HEK293T (cell line): Measurements from ENCODE around the gene CGB3.
A peak's percentile ranks its signal among the peaks of the same experiment; 100 is the strongest.

ENCODE experiments used
- CTCF ChIA-PET: fragments of 350-600 bp; formaldehyde crosslinking; extraction: SDS; loops from one replicate; lab custom pipeline; 2021; ENCODE audit warnings: antibody characterized with exemption, inconsistent platforms; lab: Yijun Ruan, JAX
- POLR2A ChIA-PET: fragments of 350-600 bp; formaldehyde crosslinking; extraction: SDS; loops from one replicate; lab custom pipeline; 2020; ENCODE audit warnings: antibody characterized with exemption, inconsistent platforms; lab: Yijun Ruan, JAX
- DNase-seq: peaks from one replicate; pipeline ENCODE4 v3.0.0; 2012; ENCODE audit warnings: mixed read lengths; ENCODE audit errors: extremely low spot score
- ARNT ChIP-seq: fragments of 450-650 bp; IDR thresholded peaks from 2 replicates; pipeline ENCODE4 v1.6.1; 2017; ENCODE audit warnings: mild to moderate bottlenecking
- BHLHE40 ChIP-seq: fragments of 450-650 bp; IDR thresholded peaks from 2 replicates; pipeline ENCODE4 v1.6.1; 2016; ENCODE audit warnings: mild to moderate bottlenecking, moderate library complexity, borderline replicate concordance
- CTBP1 ChIP-seq: fragments of 450-650 bp; IDR thresholded peaks from 2 replicates; pipeline ENCODE4 v1.6.1; 2016; ENCODE audit warnings: borderline replicate concordance
- ELF4 ChIP-seq: fragments of 450-650 bp; IDR thresholded peaks from 2 replicates; pipeline ENCODE4 v1.6.1; 2017; ENCODE audit warnings: antibody characterized with exemption
- FOXA1 ChIP-seq: fragments of 450-650 bp; IDR thresholded peaks from 2 replicates; pipeline ENCODE4 v1.6.1; 2016; ENCODE audit warnings: mild to moderate bottlenecking
- FOXK2 ChIP-seq: fragments of 450-650 bp; IDR thresholded peaks from 2 replicates; pipeline ENCODE4 v1.6.1; 2016; ENCODE audit warnings: mild to moderate bottlenecking
- FOXM1 ChIP-seq: fragments of 450-650 bp; IDR thresholded peaks from 2 replicates; pipeline ENCODE4 v1.6.1; 2017; ENCODE audit warnings: mild to moderate bottlenecking, borderline replicate concordance
- HDGF ChIP-seq: fragments of 450-650 bp; IDR thresholded peaks from 2 replicates; pipeline ENCODE4 v1.6.1; 2017; ENCODE audit warnings: antibody characterized with exemption, borderline replicate concordance
- L3MBTL2 ChIP-seq: fragments of 450-650 bp; conservative IDR thresholded peaks from 2 replicates; pipeline ENCODE4 v1.6.1; 2016; ENCODE audit warnings: mild to moderate bottlenecking
- NFRKB ChIP-seq: fragments of 450-650 bp; IDR thresholded peaks from 2 replicates; pipeline ENCODE4 v1.6.1; 2016; ENCODE audit warnings: mild to moderate bottlenecking, moderate library complexity
- SP1 ChIP-seq: fragments of 450-650 bp; IDR thresholded peaks from 2 replicates; pipeline ENCODE4 v1.6.1; 2017
- SUZ12 ChIP-seq: fragments of 450-650 bp; IDR thresholded peaks from 2 replicates; pipeline ENCODE4 v1.6.1; 2016; ENCODE audit warnings: mild to moderate bottlenecking
- TARDBP ChIP-seq: fragments of 450-650 bp; IDR thresholded peaks from 2 replicates; pipeline ENCODE4 v1.6.1; 2016
- ZNF384 ChIP-seq: fragments of 450-650 bp; IDR thresholded peaks from 2 replicates; pipeline ENCODE4 v1.6.1; 2016
- TF ChIP-seq, protein P1 (sequence below): fragments of 450-650 bp; IDR thresholded peaks from 2 replicates; pipeline ENCODE4 v1.6.1; 2016

CGB3 gene

DNA sequence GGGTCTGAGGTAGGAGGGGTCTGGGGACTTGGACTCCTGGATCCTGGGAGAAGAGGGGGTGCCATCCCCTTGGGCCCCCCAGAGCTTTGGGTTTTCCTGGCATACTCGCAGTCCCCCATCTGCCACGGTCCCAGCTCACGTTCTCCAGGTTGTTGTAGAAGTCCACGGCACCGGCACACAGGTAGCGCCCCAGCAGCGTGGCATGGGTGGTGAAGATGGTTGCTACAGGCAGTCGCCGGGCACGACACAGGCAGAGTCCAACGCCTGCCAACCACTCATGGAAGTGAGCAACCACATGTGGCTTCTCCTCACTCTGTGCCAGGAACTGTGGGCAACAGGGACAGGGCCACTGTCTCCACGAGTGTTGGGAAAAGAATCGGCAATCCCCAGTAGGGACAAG is 38.4 kb downstream of the CGB3 start:
- CTCF ChIA-PET = no interaction called here
- DNase-seq = no peak
- POLR2A ChIA-PET = no interaction called here
- TF ChIP-seq FOXA1 = no peak
- TF ChIP-seq BHLHE40 = no peak
- TF ChIP-seq FOXM1 = no peak
- no peak for TF ChIP-seq ZNF384
- TF ChIP-seq SUZ12 = no peak
- no peak for TF ChIP-seq FOXK2
- no peak for TF ChIP-seq ARNT
- TF ChIP-seq SP1 = no peak
- no peak for TF ChIP-seq CTBP1

DNA sequence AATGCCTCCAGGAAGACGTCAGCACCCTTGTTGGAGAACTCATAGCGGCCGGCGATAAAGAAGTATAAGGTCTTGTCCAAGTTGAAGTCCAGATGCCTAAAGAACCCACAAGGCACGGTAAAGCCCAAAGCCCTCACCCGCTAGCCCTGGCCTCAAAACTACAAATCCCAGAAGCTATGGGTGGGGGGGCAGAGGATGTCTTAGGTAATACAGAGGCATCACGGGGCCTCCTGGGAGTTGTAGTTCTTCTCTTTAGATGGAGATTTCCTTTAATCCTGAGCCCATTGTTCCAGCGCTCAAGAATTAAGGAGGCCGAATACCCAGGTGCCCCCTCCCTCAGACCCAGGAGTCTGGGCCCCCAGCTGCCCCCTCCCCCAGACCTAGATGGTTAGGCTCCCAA is 41.9 kb downstream of the CGB3 start:
- DNase-seq = no peak
- ChIA-PET POLR2A (interaction anchor here (2.5 kb wide), 1 partner anchor 11 kb away, joined by 12 read pairs; the partner anchor contains the start of genes GYS1 and RUVBL2), CTCF (no interaction called here)
- no peak for TF ChIP-seq ARNT
- no peak for TF ChIP-seq HDGF
- TF ChIP-seq, protein P1, sequence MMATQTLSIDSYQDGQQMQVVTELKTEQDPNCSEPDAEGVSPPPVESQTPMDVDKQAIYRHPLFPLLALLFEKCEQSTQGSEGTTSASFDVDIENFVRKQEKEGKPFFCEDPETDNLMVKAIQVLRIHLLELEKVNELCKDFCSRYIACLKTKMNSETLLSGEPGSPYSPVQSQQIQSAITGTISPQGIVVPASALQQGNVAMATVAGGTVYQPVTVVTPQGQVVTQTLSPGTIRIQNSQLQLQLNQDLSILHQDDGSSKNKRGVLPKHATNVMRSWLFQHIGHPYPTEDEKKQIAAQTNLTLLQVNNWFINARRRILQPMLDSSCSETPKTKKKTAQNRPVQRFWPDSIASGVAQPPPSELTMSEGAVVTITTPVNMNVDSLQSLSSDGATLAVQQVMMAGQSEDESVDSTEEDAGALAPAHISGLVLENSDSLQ = no peak
- TF ChIP-seq NFRKB = no peak
- no peak for TF ChIP-seq TARDBP
- TF ChIP-seq ELF4 = no peak

DNA sequence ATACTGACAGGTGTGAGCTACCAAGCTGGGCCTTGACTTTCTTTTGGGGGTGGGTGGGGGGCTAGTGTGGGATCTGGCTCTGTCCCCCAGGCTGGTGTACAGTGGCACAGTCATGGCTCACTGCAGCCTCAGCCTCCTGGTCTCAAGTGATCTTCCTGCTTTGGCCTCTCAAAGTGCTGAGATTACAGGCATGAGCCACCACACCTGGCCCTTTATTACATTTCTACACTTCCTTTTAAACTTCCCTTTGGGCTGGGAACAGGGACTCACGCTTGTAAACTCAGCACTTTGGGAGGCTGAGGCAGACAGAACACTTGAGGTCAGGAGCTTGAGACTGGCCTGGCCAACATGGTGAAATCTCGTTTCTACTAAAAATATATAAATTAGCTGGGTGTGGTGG is 47.1 kb downstream of the CGB3 start:
- POLR2A ChIA-PET = interaction anchor here (1.0 kb wide), 2 partner anchors 11 to 105 kb away, joined by 3 to 5 read pairs; partner anchors contain the start of gene PPP1R15A
- no peak for TF ChIP-seq HDGF
- TF ChIP-seq FOXA1 = no peak
- no peak for TF ChIP-seq SP1
- TF ChIP-seq, protein P1 = no peak
- TF ChIP-seq FOXK2 = no peak
- no peak for TF ChIP-seq TARDBP
- no peak for TF ChIP-seq BHLHE40
- no peak for TF ChIP-seq NFRKB
- CTCF ChIA-PET = interaction anchor here (0.6 to 4.6 kb wide), 2 partner anchors 15 to 570 kb away, joined by 3 to 26 read pairs; partner anchors contain the start of genes GYS1 and RUVBL2
- no peak for DNase-seq

DNA sequence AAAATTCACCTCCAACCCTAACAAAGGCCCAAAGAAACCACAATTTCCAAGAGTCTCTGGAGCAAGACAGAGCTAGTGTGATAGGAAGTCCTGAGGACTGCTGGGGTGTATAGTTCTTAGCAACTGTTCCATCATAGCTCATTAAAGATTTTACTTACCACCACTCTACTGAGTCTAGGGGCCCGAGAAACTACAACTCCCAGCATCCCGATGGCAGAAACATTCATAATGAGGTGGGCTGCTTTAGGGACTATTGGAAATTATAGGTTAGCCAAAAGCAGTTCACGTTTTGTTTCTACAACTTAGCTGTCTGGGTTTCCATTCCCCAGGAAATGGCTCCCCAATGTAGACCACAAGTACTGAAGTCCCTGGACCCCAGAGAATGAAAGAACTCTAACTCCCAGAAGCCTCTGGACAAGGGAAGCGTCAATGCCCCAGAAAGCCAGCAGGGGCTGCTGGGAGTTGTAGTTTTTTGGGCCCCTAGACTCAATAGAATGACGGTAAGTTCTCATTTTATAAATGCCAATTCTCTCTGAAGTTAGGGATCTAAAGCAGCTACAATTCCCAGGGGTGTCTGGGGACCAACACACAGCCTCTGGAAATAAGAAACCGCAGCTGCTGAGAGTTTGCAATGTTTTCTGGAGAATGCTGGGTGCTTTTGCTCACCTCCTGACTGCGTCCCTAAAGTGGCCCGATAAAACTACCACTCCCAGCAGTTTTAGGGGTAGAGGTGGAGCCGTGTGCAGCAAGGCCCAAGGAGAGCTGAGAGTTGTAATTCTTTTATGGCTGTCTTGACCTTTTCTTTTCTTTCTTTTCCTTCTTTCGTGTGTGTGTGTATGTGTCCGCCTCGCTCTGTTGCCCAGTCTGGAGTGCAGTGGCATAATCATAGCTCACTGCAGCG is 47.9 kb downstream of the CGB3 start:
- DNase-seq = peak; percentile 57
- 0 out of 2 replicates have a peak, but pooled peaks have one; percentile 36 for TF ChIP-seq ZNF384
- no peak for TF ChIP-seq NFRKB
- peak; percentile 88 for TF ChIP-seq ELF4
- TF ChIP-seq SUZ12 = peak; percentile 86
- TF ChIP-seq HDGF = no peak
- peak; percentile 58 for TF ChIP-seq L3MBTL2
- TF ChIP-seq FOXA1 = no peak
- ChIA-PET CTCF (interaction anchor here (0.7 to 4.6 kb wide), 2 partner anchors 16 to 24 kb away, joined by 4 to 26 read pairs; partner anchors contain the start of genes GYS1 and RUVBL2), POLR2A (interaction anchor here (0.9 to 1.0 kb wide), 2 partner anchors 10 to 76 kb away, joined by 3 to 5 read pairs; partner anchors contain the start of gene NUCB1)
